ENCODE measurements around the gene OCEL1. TPM values are rescaled to one million over a fixed set of nuclear protein-coding genes. Genes with fewer than 3 reads are reported as not detected.

Gene OCEL1
- total RNA-seq, 1 donor, result 3.3 TPM

DNA sequence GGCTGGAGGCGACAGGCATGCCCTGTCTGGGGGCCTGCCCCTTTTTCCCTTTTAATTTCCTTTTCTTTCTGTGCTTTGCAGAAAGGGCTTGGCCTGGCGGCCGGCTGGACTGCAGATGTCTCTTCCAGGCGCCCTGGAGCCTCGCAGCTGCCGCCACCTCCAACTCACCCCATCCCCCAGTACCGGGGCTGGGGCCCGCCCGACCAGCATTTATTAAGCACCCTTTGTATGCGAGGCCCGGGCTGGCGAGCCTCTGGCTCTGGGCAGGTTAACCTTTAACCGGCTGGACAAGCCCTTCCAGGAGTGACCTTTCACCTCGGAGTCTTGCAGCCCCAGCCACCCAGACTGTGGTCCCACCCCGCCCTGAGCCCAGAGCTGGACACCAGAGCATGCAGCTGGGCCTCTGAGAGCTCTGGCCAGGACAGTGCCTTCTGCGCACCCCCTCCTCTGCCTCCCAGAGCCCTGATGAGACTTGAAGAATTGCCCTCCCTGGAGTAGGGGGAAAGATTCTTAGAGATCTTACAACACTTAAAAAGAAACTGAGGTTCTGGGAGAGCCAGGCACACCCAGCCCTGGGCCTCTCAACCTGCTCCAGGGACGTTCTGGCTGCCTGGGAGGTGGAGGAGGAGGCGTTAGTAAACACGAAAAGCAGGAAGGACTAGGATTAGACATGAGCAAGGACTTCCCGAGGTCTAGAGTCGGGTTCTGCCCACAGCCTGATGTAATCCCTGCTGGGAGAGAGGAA, 20.8 kb downstream of the OCEL1 start:
- Histone ChIP-seq H3K36me3 (ENCODE audit: insufficient read depth, low read length) (no peaks in the 10 kb centered on the region), H3K9me3 (ENCODE audit: low read depth, low read length) (no peaks in the 10 kb centered on the region), H3K27ac (ENCODE audit: low read depth, low read length) (no peak overlapping the region), H2AFZ (ENCODE audit: low read length) (no peak overlapping the region), H3K4me3 (ENCODE audit: insufficient read depth, low read length) (peak overlapping the region; percentile 72), H3K79me2 (ENCODE audit: insufficient read depth, low read length) (peaks cover 32% of the 10 kb centered on the region), H3K4me1 (ENCODE audit: insufficient read depth, low read length) (peaks cover 32% of the 10 kb centered on the region), H3K4me2 (ENCODE audit: insufficient read depth, low read length) (peak overlapping the region; percentile 85), H4K20me1 (ENCODE audit: insufficient read depth, low read length) (peaks cover 14% of the 10 kb centered on the region), H3K27me3 (ENCODE audit: insufficient read depth, low read length) (no peaks in the 10 kb centered on the region)
- peak; percentile 92 for DNase-seq (ENCODE audit: insufficient read length, low spot score, missing footprints)
- TF ChIP-seq, protein P1, sequence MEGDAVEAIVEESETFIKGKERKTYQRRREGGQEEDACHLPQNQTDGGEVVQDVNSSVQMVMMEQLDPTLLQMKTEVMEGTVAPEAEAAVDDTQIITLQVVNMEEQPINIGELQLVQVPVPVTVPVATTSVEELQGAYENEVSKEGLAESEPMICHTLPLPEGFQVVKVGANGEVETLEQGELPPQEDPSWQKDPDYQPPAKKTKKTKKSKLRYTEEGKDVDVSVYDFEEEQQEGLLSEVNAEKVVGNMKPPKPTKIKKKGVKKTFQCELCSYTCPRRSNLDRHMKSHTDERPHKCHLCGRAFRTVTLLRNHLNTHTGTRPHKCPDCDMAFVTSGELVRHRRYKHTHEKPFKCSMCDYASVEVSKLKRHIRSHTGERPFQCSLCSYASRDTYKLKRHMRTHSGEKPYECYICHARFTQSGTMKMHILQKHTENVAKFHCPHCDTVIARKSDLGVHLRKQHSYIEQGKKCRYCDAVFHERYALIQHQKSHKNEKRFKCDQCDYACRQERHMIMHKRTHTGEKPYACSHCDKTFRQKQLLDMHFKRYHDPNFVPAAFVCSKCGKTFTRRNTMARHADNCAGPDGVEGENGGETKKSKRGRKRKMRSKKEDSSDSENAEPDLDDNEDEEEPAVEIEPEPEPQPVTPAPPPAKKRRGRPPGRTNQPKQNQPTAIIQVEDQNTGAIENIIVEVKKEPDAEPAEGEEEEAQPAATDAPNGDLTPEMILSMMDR (IDR thresholded peaks at IDR 0.05; ENCODE audit: extremely low read depth, low read depth, low read length), result no peak

DNA sequence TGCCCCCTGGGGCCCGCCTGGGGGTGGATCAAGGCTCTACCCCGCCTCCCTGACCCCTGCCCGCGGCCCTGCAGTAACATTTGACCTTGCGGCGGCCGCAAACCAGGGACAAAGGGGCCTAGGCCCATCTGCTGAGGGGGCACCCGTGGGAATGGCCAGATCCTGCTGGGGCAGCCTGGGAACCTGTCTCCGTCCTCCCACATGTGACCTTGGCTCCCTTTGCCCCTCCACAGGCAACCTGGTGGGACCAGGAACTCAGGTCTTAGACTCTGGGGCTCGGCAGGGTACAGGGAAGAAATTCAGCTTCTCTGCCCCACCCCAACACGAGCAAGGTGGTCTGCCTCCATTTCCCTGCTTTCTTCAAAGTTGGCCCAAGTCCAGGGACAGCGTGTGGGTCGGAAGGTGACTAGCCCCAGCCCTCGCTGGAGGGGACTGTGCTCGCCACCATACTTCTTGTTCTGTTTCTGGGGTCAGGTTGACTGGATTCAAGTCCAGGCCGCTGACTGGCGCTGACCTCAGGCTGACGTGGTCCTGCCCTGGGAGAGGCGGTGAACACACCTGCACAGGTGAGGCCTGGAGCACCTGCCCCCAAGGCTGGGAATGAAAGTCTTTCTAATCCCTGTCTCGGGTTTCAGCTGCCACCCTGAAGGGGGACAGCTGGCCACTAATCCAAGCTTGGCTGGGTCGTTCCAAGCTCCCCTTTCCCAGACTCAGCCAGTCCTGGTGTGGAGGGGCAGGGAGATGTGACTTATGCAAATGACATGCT, 22.2 kb downstream of the OCEL1 start:
- Histone ChIP-seq H3K4me2 (ENCODE audit: insufficient read depth, low read length) (no peak overlapping the region), H3K4me1 (ENCODE audit: insufficient read depth, low read length) (peaks cover 32% of the 10 kb centered on the region), H3K79me2 (ENCODE audit: insufficient read depth, low read length) (peaks cover 21% of the 10 kb centered on the region), H3K4me3 (ENCODE audit: insufficient read depth, low read length) (no peak overlapping the region), H3K36me3 (ENCODE audit: insufficient read depth, low read length) (no peaks in the 10 kb centered on the region), H4K20me1 (ENCODE audit: insufficient read depth, low read length) (peaks cover 4% of the 10 kb centered on the region), H2AFZ (ENCODE audit: low read length) (no peak overlapping the region), H3K27me3 (ENCODE audit: insufficient read depth, low read length) (no peaks in the 10 kb centered on the region), H3K9me3 (ENCODE audit: low read depth, low read length) (no peaks in the 10 kb centered on the region), H3K27ac (ENCODE audit: low read depth, low read length) (no peak overlapping the region)
- TF ChIP-seq, protein P1 (IDR thresholded peaks at IDR 0.05; ENCODE audit: extremely low read depth, low read depth, low read length), result no peak
- peak; percentile 87 for DNase-seq (ENCODE audit: insufficient read length, low spot score, missing footprints)

DNA sequence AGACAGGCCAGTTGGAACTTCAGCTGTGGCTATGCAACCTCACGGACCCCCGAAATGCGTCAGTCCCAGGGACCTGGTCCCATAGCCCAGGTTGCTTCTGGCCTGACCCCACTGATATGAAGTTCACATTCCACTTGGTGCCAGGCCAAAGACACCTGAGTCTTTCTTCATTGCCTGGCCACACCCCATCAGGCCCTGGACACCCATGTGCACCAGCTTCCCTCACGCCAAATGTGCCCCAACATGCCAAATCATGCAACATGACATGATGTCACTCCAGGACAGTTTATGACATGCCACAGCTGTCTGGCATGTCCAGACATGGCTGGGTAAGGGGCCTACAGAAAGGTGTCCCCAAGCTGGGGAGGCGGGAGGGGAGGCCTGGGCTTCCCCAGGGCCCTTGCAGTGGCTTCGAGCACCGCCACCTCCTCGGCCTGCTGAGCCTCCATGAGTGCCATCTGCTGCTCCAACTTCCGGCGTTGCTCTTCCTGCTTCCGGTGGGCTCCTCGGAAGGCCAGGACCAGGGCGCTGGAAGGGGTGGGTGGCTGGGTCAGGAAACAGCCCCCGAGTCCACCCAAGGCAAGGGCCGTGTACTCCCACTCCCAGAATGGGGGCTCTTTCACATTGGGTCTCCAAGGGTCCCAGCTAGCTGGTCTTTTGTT, 24.0 kb downstream of the OCEL1 start:
- Histone ChIP-seq H3K36me3 (ENCODE audit: insufficient read depth, low read length) (no peaks in the 10 kb centered on the region), H3K27ac (ENCODE audit: low read depth, low read length) (no peak overlapping the region), H3K27me3 (ENCODE audit: insufficient read depth, low read length) (no peaks in the 10 kb centered on the region), H3K79me2 (ENCODE audit: insufficient read depth, low read length) (peaks cover 2% of the 10 kb centered on the region), H3K9me3 (ENCODE audit: low read depth, low read length) (no peaks in the 10 kb centered on the region), H2AFZ (ENCODE audit: low read length) (no peak overlapping the region), H3K4me1 (ENCODE audit: insufficient read depth, low read length) (peaks cover 21% of the 10 kb centered on the region), H3K4me2 (ENCODE audit: insufficient read depth, low read length) (no peak overlapping the region), H4K20me1 (ENCODE audit: insufficient read depth, low read length) (no peaks in the 10 kb centered on the region), H3K4me3 (ENCODE audit: insufficient read depth, low read length) (no peak overlapping the region)
- peak; percentile 75 for DNase-seq (ENCODE audit: insufficient read length, low spot score, missing footprints)
- TF ChIP-seq, protein P1 (IDR thresholded peaks at IDR 0.05; ENCODE audit: extremely low read depth, low read depth, low read length), result no peak

DNA sequence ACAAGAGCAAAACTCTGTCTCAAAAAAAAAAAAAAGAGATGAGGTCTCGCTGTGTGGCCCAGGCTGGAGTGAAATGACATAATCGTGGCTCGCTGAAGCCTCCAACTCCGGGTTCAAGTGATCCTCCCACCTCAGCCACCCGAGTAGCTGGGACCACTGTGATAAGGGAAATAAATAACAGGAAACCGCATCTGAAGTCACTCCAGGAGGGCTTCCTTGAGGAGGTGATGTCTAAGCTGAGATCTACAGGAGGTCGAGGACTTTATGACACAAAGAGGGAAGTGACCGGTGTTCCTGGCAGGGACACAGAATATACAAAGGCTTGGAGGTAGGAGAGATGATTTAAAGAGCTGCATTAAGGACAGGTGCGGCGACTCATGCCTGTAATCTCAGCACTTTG, 28.6 kb downstream of the OCEL1 start:
- H3K36me3 ChIP-seq (ENCODE audit: insufficient read depth, low read length), result no peaks in the 10 kb centered on the region
- H3K27ac ChIP-seq (ENCODE audit: low read depth, low read length), result no peak overlapping the region
- no peaks in the 10 kb centered on the region for H3K27me3 ChIP-seq (ENCODE audit: insufficient read depth, low read length)
- DNase-seq (ENCODE audit: insufficient read length, low spot score, missing footprints), result no peak
- no peak overlapping the region for H2AFZ ChIP-seq (ENCODE audit: low read length)
- no peaks in the 10 kb centered on the region for H4K20me1 ChIP-seq (ENCODE audit: insufficient read depth, low read length)
- H3K9me3 ChIP-seq (ENCODE audit: low read depth, low read length), result peaks cover 6% of the 10 kb centered on the region
- H3K79me2 ChIP-seq (ENCODE audit: insufficient read depth, low read length), result no peaks in the 10 kb centered on the region
- no peak overlapping the region for H3K4me2 ChIP-seq (ENCODE audit: insufficient read depth, low read length)
- TF ChIP-seq, protein P1 (IDR thresholded peaks at IDR 0.05; ENCODE audit: extremely low read depth, low read depth, low read length), result no peak
- no peaks in the 10 kb centered on the region for H3K4me1 ChIP-seq (ENCODE audit: insufficient read depth, low read length)
- H3K4me3 ChIP-seq (ENCODE audit: insufficient read depth, low read length), result no peak overlapping the region
